Hematopoietic multipotent progenitor cell (in vitro differentiated cells): Measurements from ENCODE around the gene IFIT5. TPM values are rescaled to one million over a fixed set of nuclear protein-coding genes. Genes with fewer than 3 reads are reported as not detected.
"Not testable (repeated sequence)": the region's sequence is repeated elsewhere in the genome, so short reads cannot be mapped to it uniquely, and the experiment has no call there.

Experiments
- DNase-seq, 3 donors: peaks; one replicate each; pipeline ENCODE4 v3.0.0-alpha.2; 2011 to 2015; ENCODE audit warnings: low read depth in 2 of 3, low spot score in 2 of 3
- total RNA-seq: library from RNA; depleted of rRNA; stranded (reverse); fragments of >200 nt; gene quantifications from one replicate; pipeline ENCODE4 v1.2.3, GENCODE V29; 2012

IFIT5 gene
- total RNA-seq, 1 donor = 9.2 TPM

GRCh38 chr10:89392974-89393373 is 21.4 kb upstream of the IFIT5 start:
- DNase-seq = peak in 1 of 3 donors; percentile 38

GRCh38 chr10:89393898-89394297 is 20.5 kb upstream of the IFIT5 start:
- no peak for DNase-seq

- DNase-seq = no peak
Measured at GRCh38 chr10:89395141-89395540, 19.2 kb upstream of the IFIT5 start.

- no peak for DNase-seq
Measured at GRCh38 chr10:89398003-89398749, 16.2 kb upstream of the IFIT5 start.

- DNase-seq = no peak
Measured at GRCh38 chr10:89399956-89400355, 14.4 kb upstream of the IFIT5 start.

GRCh38 chr10:89403043-89403442 is 11.3 kb upstream of the IFIT5 start:
- no peak for DNase-seq

- no peak for DNase-seq
Measured at GRCh38 chr10:89404104-89405047, 10.0 kb upstream of the IFIT5 start.

- not testable (repeated sequence) for DNase-seq
Measured at GRCh38 chr10:89406178-89406577, 8.2 kb upstream of the IFIT5 start.

GRCh38 chr10:89407792-89408191 is 6.6 kb upstream of the IFIT5 start:
- DNase-seq = not testable (repeated sequence)

GRCh38 chr10:89409282-89409681 is 5.1 kb upstream of the IFIT5 start:
- DNase-seq = not testable (repeated sequence)

- DNase-seq = not testable (repeated sequence)
Measured at GRCh38 chr10:89410551-89410950, 3.8 kb upstream of the IFIT5 start.

- not testable (repeated sequence) for DNase-seq
Measured at GRCh38 chr10:89411135-89411534, 3.2 kb upstream of the IFIT5 start.

GRCh38 chr10:89412276-89412675 is 2.1 kb upstream of the IFIT5 start:
- DNase-seq = peak in 1 of 3 donors; percentile 45

GRCh38 chr10:89413398-89413912 is 913 bp upstream of the IFIT5 start:
- no peak for DNase-seq

- DNase-seq = peak in 2 of 3 donors; percentile 54 to 70
Measured at GRCh38 chr10:89414879-89415821, 782 bp downstream of the IFIT5 start.

GRCh38 chr10:89416465-89416864 is 2.1 kb downstream of the IFIT5 start:
- no peak for DNase-seq

GRCh38 chr10:89419548-89419947 is 5.2 kb downstream of the IFIT5 start:
- DNase-seq = peak in 2 of 3 donors; percentile 34 to 63

- no peak for DNase-seq
Measured at GRCh38 chr10:89421018-89421476, 6.7 kb downstream of the IFIT5 start.

GRCh38 chr10:89425000-89425399 is 10.6 kb downstream of the IFIT5 start:
- DNase-seq = no peak

GRCh38 chr10:89426230-89426868 is 12.0 kb downstream of the IFIT5 start:
- peak in 2 of 3 donors; percentile 33 to 66 for DNase-seq
